Measurements from ENCODE around the gene SLC7A14. TPM values are rescaled to one million over a fixed set of nuclear protein-coding genes. Genes with fewer than 3 reads are reported as not detected.

SLC7A14 gene
- total RNA-seq, 2 experiments from 2014 or later = not detected

DNA sequence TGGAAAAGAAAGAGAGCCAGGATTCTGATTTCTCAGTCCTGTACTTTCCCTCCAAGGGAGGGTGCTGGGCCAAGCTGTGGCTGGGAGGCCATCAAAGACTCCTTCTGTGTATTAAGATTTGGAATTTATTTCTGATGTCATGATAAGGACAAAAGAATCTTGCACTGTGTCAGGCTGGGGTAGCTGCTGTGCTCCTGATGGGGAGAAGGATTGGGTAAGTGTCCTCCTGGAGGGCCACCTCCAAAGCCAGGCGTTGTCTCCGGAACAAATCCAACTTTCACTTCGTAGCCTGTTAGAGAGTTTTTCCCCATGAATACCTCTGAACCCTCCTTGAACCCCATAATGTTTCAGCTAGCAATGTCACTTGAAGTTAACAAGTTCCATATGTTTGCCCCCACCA, 137.3 kb downstream of the SLC7A14 start:
- no peaks in the 10 kb centered on the region for H3K27me3 ChIP-seq (ENCODE audit: control insufficient read depth in 1 of 2, insufficient read depth in 2 of 2, low read length in 2 of 2)
- Mint-ChIP-seq H3K36me3 (ENCODE audit: low read depth) (no peaks in the 10 kb centered on the region), H3K4me3 (no peak overlapping the region), H3K27me3 (peaks cover 6% of the 10 kb centered on the region), H3K4me1 (ENCODE audit: low read depth) (no peaks in the 10 kb centered on the region), H3K9me3 (no peaks in the 10 kb centered on the region), H3K27ac (no peak overlapping the region)
- no peak overlapping the region for H3K27ac ChIP-seq (ENCODE audit: low read depth in 1 of 2, low read length in 2 of 2)
- H3K36me3 ChIP-seq (ENCODE audit: insufficient read depth, low read length) = no peaks in the 10 kb centered on the region
- TF ChIP-seq, protein P1, sequence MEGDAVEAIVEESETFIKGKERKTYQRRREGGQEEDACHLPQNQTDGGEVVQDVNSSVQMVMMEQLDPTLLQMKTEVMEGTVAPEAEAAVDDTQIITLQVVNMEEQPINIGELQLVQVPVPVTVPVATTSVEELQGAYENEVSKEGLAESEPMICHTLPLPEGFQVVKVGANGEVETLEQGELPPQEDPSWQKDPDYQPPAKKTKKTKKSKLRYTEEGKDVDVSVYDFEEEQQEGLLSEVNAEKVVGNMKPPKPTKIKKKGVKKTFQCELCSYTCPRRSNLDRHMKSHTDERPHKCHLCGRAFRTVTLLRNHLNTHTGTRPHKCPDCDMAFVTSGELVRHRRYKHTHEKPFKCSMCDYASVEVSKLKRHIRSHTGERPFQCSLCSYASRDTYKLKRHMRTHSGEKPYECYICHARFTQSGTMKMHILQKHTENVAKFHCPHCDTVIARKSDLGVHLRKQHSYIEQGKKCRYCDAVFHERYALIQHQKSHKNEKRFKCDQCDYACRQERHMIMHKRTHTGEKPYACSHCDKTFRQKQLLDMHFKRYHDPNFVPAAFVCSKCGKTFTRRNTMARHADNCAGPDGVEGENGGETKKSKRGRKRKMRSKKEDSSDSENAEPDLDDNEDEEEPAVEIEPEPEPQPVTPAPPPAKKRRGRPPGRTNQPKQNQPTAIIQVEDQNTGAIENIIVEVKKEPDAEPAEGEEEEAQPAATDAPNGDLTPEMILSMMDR (IDR thresholded peaks at IDR 0.05) = no peak
- intact Hi-C loops (cut with DNase I, micrococcal nuclease) = no loop called here
- ATAC-seq (ENCODE audit: poor library complexity) (no peak), DNase-seq (no peak)
- H3K4me1 ChIP-seq (ENCODE audit: insufficient read depth, low read length) = no peaks in the 10 kb centered on the region
- ChIA-PET POLR2A (no interaction called here), CTCF (no interaction called here)
- no peak overlapping the region for H3K4me3 ChIP-seq (ENCODE audit: low read length)
- no peaks in the 10 kb centered on the region for H3K9me3 ChIP-seq (ENCODE audit: control insufficient read depth in 1 of 2, insufficient read depth in 1 of 2, low read length in 2 of 2)

DNA sequence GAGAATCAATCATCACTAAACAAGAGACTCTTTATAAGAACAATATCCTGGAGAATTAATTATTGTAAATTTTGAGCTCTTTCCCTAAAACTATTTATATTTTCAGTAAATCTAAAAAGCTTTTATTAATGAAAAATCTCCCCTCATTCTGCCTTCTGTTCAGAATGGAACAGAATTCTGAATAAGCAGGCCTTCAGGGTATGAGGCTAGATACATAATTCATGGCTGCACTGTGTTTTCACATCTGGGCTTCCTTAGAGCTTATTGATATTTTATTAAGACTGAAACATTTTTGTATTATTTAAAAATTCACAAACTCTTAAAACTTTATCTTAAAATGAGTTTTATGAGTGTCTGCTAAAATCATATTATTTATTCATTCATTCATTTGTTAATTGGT, 142.4 kb downstream of the SLC7A14 start:
- Histone ChIP-seq H3K4me1 (ENCODE audit: insufficient read depth, low read length) (no peaks in the 10 kb centered on the region), H3K9me3 (ENCODE audit: control insufficient read depth in 1 of 2, insufficient read depth in 1 of 2, low read length in 2 of 2) (no peaks in the 10 kb centered on the region), H3K36me3 (ENCODE audit: insufficient read depth, low read length) (no peaks in the 10 kb centered on the region), H3K27me3 (ENCODE audit: control insufficient read depth in 1 of 2, insufficient read depth in 2 of 2, low read length in 2 of 2) (peaks cover 4 to 5% of the 10 kb centered on the region in 2 experiments), H3K27ac (ENCODE audit: low read depth in 1 of 2, low read length in 2 of 2) (no peak overlapping the region), H3K4me3 (ENCODE audit: low read length) (no peak overlapping the region)
- TF ChIP-seq, protein P1 (IDR thresholded peaks at IDR 0.05) = no peak
- H3K9me3 Mint-ChIP-seq = no peaks in the 10 kb centered on the region
- no peaks in the 10 kb centered on the region for H3K4me1 Mint-ChIP-seq (ENCODE audit: low read depth)
- ChIA-PET CTCF (no interaction called here), POLR2A (no interaction called here)
- H3K27me3 Mint-ChIP-seq = peaks cover 36% of the 10 kb centered on the region
- H3K4me3 Mint-ChIP-seq = no peak overlapping the region
- H3K27ac Mint-ChIP-seq = no peak overlapping the region
- no peaks in the 10 kb centered on the region for H3K36me3 Mint-ChIP-seq (ENCODE audit: low read depth)
- intact Hi-C loops (cut with DNase I, micrococcal nuclease) = no loop called here
- DNase-seq = no peak
- ATAC-seq (ENCODE audit: poor library complexity) = no peak

DNA sequence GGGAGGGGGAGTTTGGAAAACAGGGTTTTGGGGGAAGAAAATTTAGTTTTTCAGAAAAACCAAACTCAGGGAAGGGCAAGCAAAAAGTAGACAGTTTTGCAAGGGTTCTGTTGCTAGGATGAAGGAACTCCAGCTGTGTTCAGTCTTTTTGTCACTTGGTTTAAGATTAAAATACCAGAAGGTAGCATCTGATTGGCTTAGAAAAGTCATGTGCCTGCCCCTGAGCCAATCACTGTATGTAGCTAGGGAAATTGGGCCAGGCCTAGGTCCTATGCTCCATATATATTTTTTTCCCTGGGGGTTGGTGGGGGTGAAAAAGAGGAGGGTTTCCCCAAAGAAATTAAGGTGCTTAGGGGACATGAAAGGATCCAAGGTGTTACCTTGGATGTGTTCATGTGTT, 142.9 kb downstream of the SLC7A14 start:
- Histone ChIP-seq H3K4me3 (ENCODE audit: low read length) (no peak overlapping the region), H3K27ac (ENCODE audit: low read depth in 1 of 2, low read length in 2 of 2) (no peak overlapping the region), H3K4me1 (ENCODE audit: insufficient read depth, low read length) (no peaks in the 10 kb centered on the region), H3K9me3 (ENCODE audit: control insufficient read depth in 1 of 2, insufficient read depth in 1 of 2, low read length in 2 of 2) (no peaks in the 10 kb centered on the region), H3K27me3 (ENCODE audit: control insufficient read depth in 1 of 2, insufficient read depth in 2 of 2, low read length in 2 of 2) (peaks cover 4 to 5% of the 10 kb centered on the region in 2 experiments), H3K36me3 (ENCODE audit: insufficient read depth, low read length) (no peaks in the 10 kb centered on the region)
- Mint-ChIP-seq H3K27me3 (peaks cover 36% of the 10 kb centered on the region), H3K4me1 (ENCODE audit: low read depth) (no peaks in the 10 kb centered on the region), H3K27ac (no peak overlapping the region), H3K36me3 (ENCODE audit: low read depth) (no peaks in the 10 kb centered on the region), H3K9me3 (no peaks in the 10 kb centered on the region), H3K4me3 (no peak overlapping the region)
- no peak for ATAC-seq (ENCODE audit: poor library complexity)
- DNase-seq = no peak
- POLR2A ChIA-PET = no interaction called here
- CTCF ChIA-PET = no interaction called here
- TF ChIP-seq, protein P1 (IDR thresholded peaks at IDR 0.05) = no peak
- intact Hi-C loops (cut with DNase I, micrococcal nuclease) = no loop called here

All from CD4-positive, alpha-beta T cell (primary cell).